HUES64 (cell line): ENCODE data around the gene UNC13B.

Experiments used
- H3K27ac ChIP-seq: 2 replicates; pipeline ENCODE4 v1.7.0; 2013; ENCODE audit warnings: low read depth, low read length, inconsistent platforms
- H3K27me3 ChIP-seq: 2 replicates; pipeline ENCODE4 v1.6.1; 2013; ENCODE audit warnings: mild to moderate bottlenecking, low read length; ENCODE audit not compliant: insufficient read depth
- H3K36me3 ChIP-seq: 2 replicates; pipeline ENCODE4 v1.6.1; 2013; ENCODE audit warnings: mild to moderate bottlenecking, low read length; ENCODE audit not compliant: insufficient read depth
- H3K4me1 ChIP-seq: 2 replicates; pipeline ENCODE4 v1.6.1; 2013; ENCODE audit warnings: mild to moderate bottlenecking, low read length, moderate library complexity; ENCODE audit not compliant: insufficient read depth
- H3K4me3 ChIP-seq: 2 replicates; pipeline ENCODE4 v1.5.1; 2013; ENCODE audit warnings: mild to moderate bottlenecking, low read length, moderate library complexity
- H3K9ac ChIP-seq: 2 replicates; pipeline ENCODE4 v1.6.1; 2013; ENCODE audit warnings: mild to moderate bottlenecking, low read depth, low read length
- H3K9me3 ChIP-seq: 2 replicates; pipeline ENCODE4 v1.6.1; 2013; ENCODE audit warnings: low read depth, low read length; ENCODE audit not compliant: insufficient read depth
- WGBS: fragments of 150-250, 120-280 bp; methylation state at CpG from one replicate; pipeline ENCODE4 v1.1.7; 2013; ENCODE audit warnings: missing lambda C conversion rate; 5-methylcytosine and 5-hydroxymethylcytosine counted together

UNC13B gene

GRCh38 chr9:35446012-35446411 lies 284.2 kb downstream of the UNC13B start:
- no peak overlapping the region for H3K9ac ChIP-seq
- H3K4me1 ChIP-seq, result no peaks in the 10 kb centered on the region
- peaks cover 6% of the 10 kb centered on the region; the same call in 1 of the 2 replicates for H3K27me3 ChIP-seq
- no peak overlapping the region for H3K4me3 ChIP-seq
- H3K9me3 ChIP-seq, result no peaks in the 10 kb centered on the region
- no peaks in the 10 kb centered on the region for H3K36me3 ChIP-seq
- no peak overlapping the region for H3K27ac ChIP-seq
- 96% methylated on average over 3 of the region's 3 CpGs for WGBS

GRCh38 chr9:35448496-35448895 lies 286.7 kb downstream of the UNC13B start:
- Histone ChIP-seq H3K9me3 (no peaks in the 10 kb centered on the region), H3K27ac (no peak overlapping the region), H3K27me3 (peaks cover 6% of the 10 kb centered on the region; the same call in 1 of the 2 replicates), H3K4me3 (no peak overlapping the region), H3K9ac (no peak overlapping the region), H3K4me1 (no peaks in the 10 kb centered on the region), H3K36me3 (no peaks in the 10 kb centered on the region)
- 78% methylated on average over 1 of the region's 1 CpG for WGBS

GRCh38 chr9:35452481-35452880 lies 290.7 kb downstream of the UNC13B start:
- Histone ChIP-seq H3K9ac (no peak overlapping the region), H3K9me3 (no peaks in the 10 kb centered on the region), H3K27me3 (peaks cover 6% of the 10 kb centered on the region; the same call in 1 of the 2 replicates), H3K4me1 (no peaks in the 10 kb centered on the region), H3K36me3 (no peaks in the 10 kb centered on the region), H3K4me3 (no peak overlapping the region), H3K27ac (no peak overlapping the region)
- 80% methylated on average over 2 of the region's 2 CpGs for WGBS

GRCh38 chr9:35453786-35454185 lies 292.0 kb downstream of the UNC13B start:
- no peaks in the 10 kb centered on the region for H3K4me1 ChIP-seq
- H3K9me3 ChIP-seq, result no peaks in the 10 kb centered on the region
- H3K36me3 ChIP-seq, result no peaks in the 10 kb centered on the region
- WGBS, result 86% methylated on average over 2 of the region's 2 CpGs
- no peak overlapping the region for H3K4me3 ChIP-seq
- no peak overlapping the region for H3K9ac ChIP-seq
- peaks cover 6% of the 10 kb centered on the region; the same call in 1 of the 2 replicates for H3K27me3 ChIP-seq
- H3K27ac ChIP-seq, result no peak overlapping the region
